ENCODE measurements around the gene CD58.

The CD58 gene

DNA sequence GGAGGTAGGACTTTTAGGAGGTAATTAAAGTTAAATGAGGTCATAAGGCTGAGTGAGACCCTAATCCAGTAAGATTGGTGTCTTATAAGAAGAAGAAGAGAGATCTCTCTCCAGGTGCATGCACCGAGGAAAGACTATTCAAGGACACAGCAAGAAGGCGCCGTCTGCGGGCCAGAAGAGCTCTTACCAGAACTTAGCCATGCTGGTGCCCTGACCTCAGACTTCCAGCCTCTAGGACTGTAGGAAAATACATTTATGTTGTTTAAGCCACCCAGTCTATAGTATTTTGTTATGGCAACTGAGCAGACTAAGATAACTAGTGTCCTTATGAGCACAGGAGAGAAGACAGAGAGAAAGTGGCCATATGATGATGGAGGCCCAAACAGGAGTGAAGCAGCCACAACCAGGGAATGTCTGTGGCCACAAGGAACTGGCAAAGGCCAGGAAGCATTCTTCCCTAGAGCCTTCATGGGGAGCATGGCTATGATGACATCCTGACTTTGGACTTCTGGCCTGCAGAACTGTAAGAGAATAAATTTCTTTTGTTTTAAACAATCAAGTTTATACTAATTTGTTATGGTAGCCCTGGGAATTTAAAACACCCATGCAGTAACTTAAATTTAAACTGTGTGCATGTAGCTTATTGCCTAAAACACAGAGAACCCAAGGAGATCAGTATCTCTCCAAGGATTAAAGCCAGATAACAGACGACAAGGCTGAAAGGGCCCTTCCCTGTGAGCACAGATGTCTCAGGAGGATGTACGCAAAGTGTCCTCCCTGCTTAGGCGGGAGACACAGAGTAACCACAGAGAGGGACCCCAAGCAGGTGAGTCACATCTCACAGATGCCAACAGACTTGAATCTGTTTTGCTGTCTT lies 9.9 kb upstream of the CD58 start:
- H3K36me3 ChIP-seq (ENCODE audit: control insufficient read depth in 5 of 5, insufficient read depth in 5 of 5, low read length in 5 of 5): no peaks in the 10 kb centered on the region
- H3K9me3 ChIP-seq (ENCODE audit: control insufficient read depth in 5 of 5, low read length in 5 of 5): no peaks in the 10 kb centered on the region
- no peak overlapping the region for H3K4me3 ChIP-seq (ENCODE audit: low read depth in 1 of 5, low read length in 5 of 5)
- peaks cover 0 to 3% (median 0%) of the 10 kb centered on the region in 5 donors for H3K27me3 ChIP-seq (ENCODE audit: control insufficient read depth in 5 of 5, insufficient read depth in 4 of 5, low read length in 5 of 5)
- peaks cover 0 to 31% (median 0%) of the 10 kb centered on the region in 5 donors for H3K4me1 ChIP-seq (ENCODE audit: control insufficient read depth in 5 of 5, insufficient read depth in 5 of 5, low read length in 5 of 5)
- no peak overlapping the region for H3K27ac ChIP-seq (ENCODE audit: low read depth, low read length)
- H3K9ac ChIP-seq (ENCODE audit: low read length in 5 of 5): no peak overlapping the region

DNA sequence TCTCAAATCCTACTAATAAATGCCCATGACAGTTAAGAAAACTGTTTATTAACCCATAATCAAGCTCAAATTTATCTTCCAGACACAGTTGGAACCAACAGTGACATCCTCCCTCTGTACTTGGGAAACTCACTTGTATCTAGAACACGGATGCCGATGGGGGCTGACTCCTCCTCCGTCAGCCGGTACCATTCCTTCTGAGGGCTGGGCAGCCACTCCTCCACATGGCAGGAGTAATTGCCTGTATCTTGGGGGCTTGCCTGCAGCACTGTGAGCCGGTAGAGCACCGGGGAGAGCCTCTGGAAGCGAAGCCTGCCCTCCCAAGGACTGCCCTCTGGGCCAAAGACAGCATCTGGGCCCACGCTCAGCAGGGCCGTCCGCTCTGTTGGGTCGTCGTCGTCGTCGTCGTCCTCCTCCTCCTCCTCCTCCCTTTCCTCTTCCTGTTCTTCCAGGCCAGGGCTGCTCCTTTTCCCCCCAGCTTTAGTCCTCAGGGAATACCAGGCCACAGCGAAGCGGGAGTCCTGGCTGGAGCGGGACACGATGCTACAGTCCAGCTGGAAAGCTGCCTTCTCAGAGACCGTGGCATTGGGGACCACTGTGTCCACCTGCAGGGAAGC lies 8.5 kb upstream of the CD58 start:
- H3K36me3 ChIP-seq (ENCODE audit: control insufficient read depth in 5 of 5, insufficient read depth in 5 of 5, low read length in 5 of 5): no peaks in the 10 kb centered on the region
- peak overlapping the region in 3 of 5 donors; percentile 18 to 49 (median 40) for H3K4me3 ChIP-seq (ENCODE audit: low read depth in 1 of 5, low read length in 5 of 5)
- peaks cover 0 to 3% (median 0%) of the 10 kb centered on the region in 5 donors for H3K27me3 ChIP-seq (ENCODE audit: control insufficient read depth in 5 of 5, insufficient read depth in 4 of 5, low read length in 5 of 5)
- no peak overlapping the region for H3K27ac ChIP-seq (ENCODE audit: low read depth, low read length)
- peaks cover 0 to 26% (median 0%) of the 10 kb centered on the region in 5 donors for H3K4me1 ChIP-seq (ENCODE audit: control insufficient read depth in 5 of 5, insufficient read depth in 5 of 5, low read length in 5 of 5)
- no peak overlapping the region for H3K9ac ChIP-seq (ENCODE audit: low read length in 5 of 5)
- H3K9me3 ChIP-seq (ENCODE audit: control insufficient read depth in 5 of 5, low read length in 5 of 5): no peaks in the 10 kb centered on the region

DNA sequence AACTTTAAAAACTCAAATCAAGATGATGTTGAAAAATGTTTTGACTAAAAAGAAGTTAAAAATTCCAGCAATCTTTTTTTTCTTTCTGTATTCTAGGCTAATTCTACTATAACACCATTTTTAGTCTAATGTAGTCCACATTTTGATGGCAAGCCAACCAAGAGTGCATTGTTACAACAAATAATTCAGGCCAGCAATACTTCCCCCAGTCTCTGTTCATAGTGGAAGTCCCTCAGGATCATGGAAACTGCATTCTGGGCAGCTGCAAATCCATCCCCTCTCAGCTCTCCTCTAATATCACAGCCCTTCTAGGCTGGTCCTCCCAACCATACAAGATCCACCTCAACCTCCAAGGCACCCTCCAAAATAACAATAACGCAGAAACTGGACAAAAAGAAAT lies 7.8 kb upstream of the CD58 start:
- H3K36me3 ChIP-seq (ENCODE audit: control insufficient read depth in 5 of 5, insufficient read depth in 5 of 5, low read length in 5 of 5): no peaks in the 10 kb centered on the region

DNA sequence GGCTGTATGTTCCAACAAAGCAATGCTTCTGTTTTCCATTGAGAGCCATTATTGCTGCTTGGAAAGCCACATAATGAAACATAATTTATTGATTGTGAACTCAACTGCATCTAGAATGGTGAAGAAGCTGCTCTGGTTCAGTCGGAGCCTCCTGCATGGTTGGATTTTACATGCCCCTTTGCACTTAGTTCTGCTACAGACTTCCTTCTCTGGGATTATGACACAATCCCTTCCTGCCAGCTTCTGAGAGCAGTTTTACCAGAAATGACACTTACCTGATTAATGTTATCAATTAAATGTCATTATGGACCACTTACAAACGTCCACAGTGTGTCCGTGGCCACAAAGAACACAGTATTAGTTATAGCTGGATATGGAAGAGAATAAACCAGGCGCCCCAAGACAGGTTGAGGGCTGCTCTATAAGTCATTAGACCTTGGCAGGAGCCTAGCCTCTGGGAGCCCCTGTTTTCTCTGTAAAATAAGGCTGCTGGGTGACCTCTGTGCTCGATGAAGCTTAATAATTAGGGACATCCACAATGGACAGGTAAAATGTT lies 7.0 kb upstream of the CD58 start:
- peaks cover 0 to 24% (median 0%) of the 10 kb centered on the region in 5 donors for H3K4me1 ChIP-seq (ENCODE audit: control insufficient read depth in 5 of 5, insufficient read depth in 5 of 5, low read length in 5 of 5)
- H3K27ac ChIP-seq (ENCODE audit: low read depth, low read length): no peak overlapping the region
- no peaks in the 10 kb centered on the region for H3K36me3 ChIP-seq (ENCODE audit: control insufficient read depth in 5 of 5, insufficient read depth in 5 of 5, low read length in 5 of 5)
- H3K4me3 ChIP-seq (ENCODE audit: low read depth in 1 of 5, low read length in 5 of 5): no peak overlapping the region
- H3K9me3 ChIP-seq (ENCODE audit: control insufficient read depth in 5 of 5, low read length in 5 of 5): no peaks in the 10 kb centered on the region
- H3K27me3 ChIP-seq (ENCODE audit: control insufficient read depth in 5 of 5, insufficient read depth in 4 of 5, low read length in 5 of 5): peaks cover 0 to 3% (median 0%) of the 10 kb centered on the region in 5 donors
- no peak overlapping the region for H3K9ac ChIP-seq (ENCODE audit: low read length in 5 of 5)

More for the DNA sequence above, 7.8 kb upstream of the CD58 start:
- Histone ChIP-seq H3K27ac (ENCODE audit: low read depth, low read length) (no peak overlapping the region), H3K4me1 (ENCODE audit: control insufficient read depth in 5 of 5, insufficient read depth in 5 of 5, low read length in 5 of 5) (peaks cover 0 to 24% (median 0%) of the 10 kb centered on the region in 5 donors), H3K4me3 (ENCODE audit: low read depth in 1 of 5, low read length in 5 of 5) (no peak overlapping the region), H3K9me3 (ENCODE audit: control insufficient read depth in 5 of 5, low read length in 5 of 5) (no peaks in the 10 kb centered on the region), H3K27me3 (ENCODE audit: control insufficient read depth in 5 of 5, insufficient read depth in 4 of 5, low read length in 5 of 5) (peaks cover 0 to 3% (median 0%) of the 10 kb centered on the region in 5 donors), H3K9ac (ENCODE audit: low read length in 5 of 5) (no peak overlapping the region)

GRCh38 chr1:116574581-116575291 lies 3.9 kb upstream of the CD58 start:
- no peak overlapping the region for H3K4me3 ChIP-seq (ENCODE audit: low read depth in 1 of 5, low read length in 5 of 5)
- no peak overlapping the region for H3K27ac ChIP-seq (ENCODE audit: low read depth, low read length)
- no peaks in the 10 kb centered on the region for H3K9me3 ChIP-seq (ENCODE audit: control insufficient read depth in 5 of 5, low read length in 5 of 5)
- H3K9ac ChIP-seq (ENCODE audit: low read length in 5 of 5): no peak overlapping the region
- H3K36me3 ChIP-seq (ENCODE audit: control insufficient read depth in 5 of 5, insufficient read depth in 5 of 5, low read length in 5 of 5): no peaks in the 10 kb centered on the region
- peaks cover 0 to 3% (median 0%) of the 10 kb centered on the region in 5 donors for H3K27me3 ChIP-seq (ENCODE audit: control insufficient read depth in 5 of 5, insufficient read depth in 4 of 5, low read length in 5 of 5)
- peaks cover 0 to 33% (median 15%) of the 10 kb centered on the region in 5 donors for H3K4me1 ChIP-seq (ENCODE audit: control insufficient read depth in 5 of 5, insufficient read depth in 5 of 5, low read length in 5 of 5)

- Histone ChIP-seq H3K4me3 (ENCODE audit: low read depth in 1 of 5, low read length in 5 of 5) (no peak overlapping the region), H3K36me3 (ENCODE audit: control insufficient read depth in 5 of 5, insufficient read depth in 5 of 5, low read length in 5 of 5) (no peaks in the 10 kb centered on the region), H3K9me3 (ENCODE audit: control insufficient read depth in 5 of 5, low read length in 5 of 5) (no peaks in the 10 kb centered on the region), H3K27ac (ENCODE audit: low read depth, low read length) (no peak overlapping the region), H3K4me1 (ENCODE audit: control insufficient read depth in 5 of 5, insufficient read depth in 5 of 5, low read length in 5 of 5) (peaks cover 3 to 30% (median 26%) of the 10 kb centered on the region in 5 donors), H3K27me3 (ENCODE audit: control insufficient read depth in 5 of 5, insufficient read depth in 4 of 5, low read length in 5 of 5) (peaks cover 0 to 3% (median 0%) of the 10 kb centered on the region in 5 donors), H3K9ac (ENCODE audit: low read length in 5 of 5) (no peak overlapping the region)
These were observed 2.7 kb upstream of the CD58 start for GRCh38 chr1:116573431-116574095.

- Histone ChIP-seq H3K36me3 (ENCODE audit: control insufficient read depth in 5 of 5, insufficient read depth in 5 of 5, low read length in 5 of 5) (no peaks in the 10 kb centered on the region), H3K9me3 (ENCODE audit: control insufficient read depth in 5 of 5, low read length in 5 of 5) (no peaks in the 10 kb centered on the region), H3K27me3 (ENCODE audit: control insufficient read depth in 5 of 5, insufficient read depth in 4 of 5, low read length in 5 of 5) (peaks cover 0 to 3% (median 0%) of the 10 kb centered on the region in 5 donors), H3K27ac (ENCODE audit: low read depth, low read length) (no peak overlapping the region), H3K4me1 (ENCODE audit: control insufficient read depth in 5 of 5, insufficient read depth in 5 of 5, low read length in 5 of 5) (peaks cover 3 to 27% (median 26%) of the 10 kb centered on the region in 5 donors), H3K4me3 (ENCODE audit: low read depth in 1 of 5, low read length in 5 of 5) (no peak overlapping the region), H3K9ac (ENCODE audit: low read length in 5 of 5) (no peak overlapping the region)
These were observed 2.1 kb upstream of the CD58 start for GRCh38 chr1:116572771-116573430.

DNA sequence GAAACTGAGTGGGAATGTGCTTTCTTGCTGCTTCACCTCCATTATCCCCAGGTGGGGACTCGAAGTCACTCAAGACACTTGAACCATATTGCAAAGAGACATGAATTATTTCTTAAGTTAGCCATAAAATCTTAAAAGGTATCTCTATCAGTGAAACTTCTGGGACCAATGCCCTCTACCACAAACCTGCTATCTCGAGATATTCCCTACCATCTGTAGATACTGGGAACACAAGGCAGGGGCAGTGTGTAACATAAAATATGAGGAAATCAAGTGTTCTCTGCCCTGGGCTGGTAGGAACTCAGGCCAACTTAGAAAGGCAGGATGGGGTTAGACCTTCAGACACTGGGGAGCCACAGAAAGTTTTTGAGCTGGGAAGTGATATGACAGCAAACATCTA lies 1.3 kb upstream of the CD58 start:
- H3K4me1 ChIP-seq (ENCODE audit: control insufficient read depth in 5 of 5, insufficient read depth in 5 of 5, low read length in 5 of 5): peaks cover 3 to 30% (median 25%) of the 10 kb centered on the region in 5 donors
- H3K4me3 ChIP-seq (ENCODE audit: low read depth in 1 of 5, low read length in 5 of 5): no peak overlapping the region
- no peaks in the 10 kb centered on the region for H3K36me3 ChIP-seq (ENCODE audit: control insufficient read depth in 5 of 5, insufficient read depth in 5 of 5, low read length in 5 of 5)
- H3K9me3 ChIP-seq (ENCODE audit: control insufficient read depth in 5 of 5, low read length in 5 of 5): no peaks in the 10 kb centered on the region
- H3K27ac ChIP-seq (ENCODE audit: low read depth, low read length): no peak overlapping the region
- peaks cover 0 to 2% (median 0%) of the 10 kb centered on the region in 5 donors for H3K27me3 ChIP-seq (ENCODE audit: control insufficient read depth in 5 of 5, insufficient read depth in 4 of 5, low read length in 5 of 5)
- peak overlapping the region in 1 of 5 donors; percentile 23 for H3K9ac ChIP-seq (ENCODE audit: low read length in 5 of 5)
